ENCODE data around the gene SH3BP2. TPM values are rescaled to one million over a fixed set of nuclear protein-coding genes. Genes with fewer than 3 reads are reported as not detected.

The SH3BP2 gene
- polyA plus RNA-seq, 1 donor, result 30.3 TPM

GRCh38 chr4:2817701-2818350 is 24.9 kb downstream of the SH3BP2 start:
- DNase-seq (ENCODE audit: low read depth), result no peak

- DNase-seq (ENCODE audit: low read depth), result no peak
Measured at GRCh38 chr4:2818351-2818939, 25.6 kb downstream of the SH3BP2 start.

GRCh38 chr4:2819244-2820215 is 26.6 kb downstream of the SH3BP2 start:
- DNase-seq (ENCODE audit: low read depth), result no peak

GRCh38 chr4:2820216-2820982 is 27.5 kb downstream of the SH3BP2 start:
- no peak for DNase-seq (ENCODE audit: low read depth)

GRCh38 chr4:2822461-2823300 is 29.8 kb downstream of the SH3BP2 start:
- no peak for DNase-seq (ENCODE audit: low read depth)

GRCh38 chr4:2823301-2823670 is 30.4 kb downstream of the SH3BP2 start:
- DNase-seq (ENCODE audit: low read depth), result no peak

- DNase-seq (ENCODE audit: low read depth), result no peak
Measured at GRCh38 chr4:2823671-2824328, 30.9 kb downstream of the SH3BP2 start.

- no peak for DNase-seq (ENCODE audit: low read depth)
Measured at GRCh38 chr4:2824329-2824835, 31.5 kb downstream of the SH3BP2 start.

- DNase-seq (ENCODE audit: low read depth), result no peak
Measured at GRCh38 chr4:2824836-2825381, 32.0 kb downstream of the SH3BP2 start.

GRCh38 chr4:2825740-2826139 is 32.9 kb downstream of the SH3BP2 start:
- DNase-seq (ENCODE audit: low read depth), result no peak

- no peak for DNase-seq (ENCODE audit: low read depth)
Measured at GRCh38 chr4:2827071-2827873, 34.4 kb downstream of the SH3BP2 start.

- no peak for DNase-seq (ENCODE audit: low read depth)
Measured at GRCh38 chr4:2827874-2828751, 35.2 kb downstream of the SH3BP2 start.

- DNase-seq (ENCODE audit: low read depth), result no peak
Measured at GRCh38 chr4:2828758-2829181, 35.9 kb downstream of the SH3BP2 start.

GRCh38 chr4:2829321-2829932 is 36.5 kb downstream of the SH3BP2 start:
- no peak for DNase-seq (ENCODE audit: low read depth)

GRCh38 chr4:2829933-2830451 is 37.1 kb downstream of the SH3BP2 start:
- no peak for DNase-seq (ENCODE audit: low read depth)

- no peak for DNase-seq (ENCODE audit: low read depth)
Measured at GRCh38 chr4:2830632-2831610, 38.0 kb downstream of the SH3BP2 start.
